ENCODE data around the gene SLC6A6.

DNA sequence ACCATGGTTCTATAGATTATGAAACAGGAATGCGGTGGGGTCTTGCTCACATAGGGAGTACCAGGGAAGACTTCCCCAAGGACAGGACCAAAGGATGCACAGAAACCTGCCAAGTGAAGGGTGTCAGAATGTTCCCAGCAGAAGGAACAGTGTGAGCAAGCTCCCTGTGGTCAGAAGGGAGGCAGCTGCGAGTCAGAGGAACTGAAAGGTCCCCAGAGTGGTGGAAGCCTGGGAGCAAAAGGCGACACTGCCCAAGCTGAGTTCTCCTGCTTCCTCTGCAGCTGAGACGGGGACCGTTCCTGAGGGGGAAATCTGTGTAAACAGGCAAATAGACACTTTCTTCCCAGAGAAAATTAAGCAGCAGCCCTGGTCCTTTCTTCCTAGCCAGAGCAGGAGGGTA, 14.2 kb upstream of the SLC6A6 start:
- TF ChIP-seq, protein P1, sequence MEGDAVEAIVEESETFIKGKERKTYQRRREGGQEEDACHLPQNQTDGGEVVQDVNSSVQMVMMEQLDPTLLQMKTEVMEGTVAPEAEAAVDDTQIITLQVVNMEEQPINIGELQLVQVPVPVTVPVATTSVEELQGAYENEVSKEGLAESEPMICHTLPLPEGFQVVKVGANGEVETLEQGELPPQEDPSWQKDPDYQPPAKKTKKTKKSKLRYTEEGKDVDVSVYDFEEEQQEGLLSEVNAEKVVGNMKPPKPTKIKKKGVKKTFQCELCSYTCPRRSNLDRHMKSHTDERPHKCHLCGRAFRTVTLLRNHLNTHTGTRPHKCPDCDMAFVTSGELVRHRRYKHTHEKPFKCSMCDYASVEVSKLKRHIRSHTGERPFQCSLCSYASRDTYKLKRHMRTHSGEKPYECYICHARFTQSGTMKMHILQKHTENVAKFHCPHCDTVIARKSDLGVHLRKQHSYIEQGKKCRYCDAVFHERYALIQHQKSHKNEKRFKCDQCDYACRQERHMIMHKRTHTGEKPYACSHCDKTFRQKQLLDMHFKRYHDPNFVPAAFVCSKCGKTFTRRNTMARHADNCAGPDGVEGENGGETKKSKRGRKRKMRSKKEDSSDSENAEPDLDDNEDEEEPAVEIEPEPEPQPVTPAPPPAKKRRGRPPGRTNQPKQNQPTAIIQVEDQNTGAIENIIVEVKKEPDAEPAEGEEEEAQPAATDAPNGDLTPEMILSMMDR (IDR thresholded peaks at IDR 0.05; ENCODE audit: low read depth, low read length, missing input control) = no peak
- TF ChIP-seq TAF1 (conservative IDR thresholded peaks at IDR 0.05) (no peak), RAD21 (IDR thresholded peaks at IDR 0.05) (no peak), GABPA (IDR thresholded peaks at IDR 0.05 in 1 of 2, conservative IDR thresholded peaks at IDR 0.05 in 1 of 2) (no peak), JUND (IDR thresholded peaks at IDR 0.05) (no peak), HNF4A (conservative IDR thresholded peaks at IDR 0.05) (no peak), EGR1 (IDR thresholded peaks at IDR 0.05; ENCODE audit: low read depth in 2 of 2) (no peak), SP1 (IDR thresholded peaks at IDR 0.05) (no peak), YY1 (IDR thresholded peaks at IDR 0.05) (no peak), HNF4G (IDR thresholded peaks at IDR 0.05) (no peak)
- TF ChIP-seq, protein P2, sequence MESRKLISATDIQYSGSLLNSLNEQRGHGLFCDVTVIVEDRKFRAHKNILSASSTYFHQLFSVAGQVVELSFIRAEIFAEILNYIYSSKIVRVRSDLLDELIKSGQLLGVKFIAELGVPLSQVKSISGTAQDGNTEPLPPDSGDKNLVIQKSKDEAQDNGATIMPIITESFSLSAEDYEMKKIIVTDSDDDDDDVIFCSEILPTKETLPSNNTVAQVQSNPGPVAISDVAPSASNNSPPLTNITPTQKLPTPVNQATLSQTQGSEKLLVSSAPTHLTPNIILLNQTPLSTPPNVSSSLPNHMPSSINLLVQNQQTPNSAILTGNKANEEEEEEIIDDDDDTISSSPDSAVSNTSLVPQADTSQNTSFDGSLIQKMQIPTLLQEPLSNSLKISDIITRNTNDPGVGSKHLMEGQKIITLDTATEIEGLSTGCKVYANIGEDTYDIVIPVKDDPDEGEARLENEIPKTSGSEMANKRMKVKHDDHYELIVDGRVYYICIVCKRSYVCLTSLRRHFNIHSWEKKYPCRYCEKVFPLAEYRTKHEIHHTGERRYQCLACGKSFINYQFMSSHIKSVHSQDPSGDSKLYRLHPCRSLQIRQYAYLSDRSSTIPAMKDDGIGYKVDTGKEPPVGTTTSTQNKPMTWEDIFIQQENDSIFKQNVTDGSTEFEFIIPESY (IDR thresholded peaks at IDR 0.05) = no peak
- TF ChIP-seq, protein P3, sequence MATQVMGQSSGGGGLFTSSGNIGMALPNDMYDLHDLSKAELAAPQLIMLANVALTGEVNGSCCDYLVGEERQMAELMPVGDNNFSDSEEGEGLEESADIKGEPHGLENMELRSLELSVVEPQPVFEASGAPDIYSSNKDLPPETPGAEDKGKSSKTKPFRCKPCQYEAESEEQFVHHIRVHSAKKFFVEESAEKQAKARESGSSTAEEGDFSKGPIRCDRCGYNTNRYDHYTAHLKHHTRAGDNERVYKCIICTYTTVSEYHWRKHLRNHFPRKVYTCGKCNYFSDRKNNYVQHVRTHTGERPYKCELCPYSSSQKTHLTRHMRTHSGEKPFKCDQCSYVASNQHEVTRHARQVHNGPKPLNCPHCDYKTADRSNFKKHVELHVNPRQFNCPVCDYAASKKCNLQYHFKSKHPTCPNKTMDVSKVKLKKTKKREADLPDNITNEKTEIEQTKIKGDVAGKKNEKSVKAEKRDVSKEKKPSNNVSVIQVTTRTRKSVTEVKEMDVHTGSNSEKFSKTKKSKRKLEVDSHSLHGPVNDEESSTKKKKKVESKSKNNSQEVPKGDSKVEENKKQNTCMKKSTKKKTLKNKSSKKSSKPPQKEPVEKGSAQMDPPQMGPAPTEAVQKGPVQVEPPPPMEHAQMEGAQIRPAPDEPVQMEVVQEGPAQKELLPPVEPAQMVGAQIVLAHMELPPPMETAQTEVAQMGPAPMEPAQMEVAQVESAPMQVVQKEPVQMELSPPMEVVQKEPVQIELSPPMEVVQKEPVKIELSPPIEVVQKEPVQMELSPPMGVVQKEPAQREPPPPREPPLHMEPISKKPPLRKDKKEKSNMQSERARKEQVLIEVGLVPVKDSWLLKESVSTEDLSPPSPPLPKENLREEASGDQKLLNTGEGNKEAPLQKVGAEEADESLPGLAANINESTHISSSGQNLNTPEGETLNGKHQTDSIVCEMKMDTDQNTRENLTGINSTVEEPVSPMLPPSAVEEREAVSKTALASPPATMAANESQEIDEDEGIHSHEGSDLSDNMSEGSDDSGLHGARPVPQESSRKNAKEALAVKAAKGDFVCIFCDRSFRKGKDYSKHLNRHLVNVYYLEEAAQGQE (IDR thresholded peaks at IDR 0.05) = no peak
- TF ChIP-seq, protein P4, sequence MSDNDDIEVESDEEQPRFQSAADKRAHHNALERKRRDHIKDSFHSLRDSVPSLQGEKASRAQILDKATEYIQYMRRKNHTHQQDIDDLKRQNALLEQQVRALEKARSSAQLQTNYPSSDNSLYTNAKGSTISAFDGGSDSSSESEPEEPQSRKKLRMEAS (IDR thresholded peaks at IDR 0.05) = no peak
- TF ChIP-seq, protein P5, sequence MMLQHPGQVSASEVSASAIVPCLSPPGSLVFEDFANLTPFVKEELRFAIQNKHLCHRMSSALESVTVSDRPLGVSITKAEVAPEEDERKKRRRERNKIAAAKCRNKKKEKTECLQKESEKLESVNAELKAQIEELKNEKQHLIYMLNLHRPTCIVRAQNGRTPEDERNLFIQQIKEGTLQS (IDR thresholded peaks at IDR 0.05) = no peak

Data from liver (tissue), 3 donors.